Caki2 (cell line): ENCODE data around the gene TOX2. TPM values are rescaled to one million over a fixed set of nuclear protein-coding genes. Genes with fewer than 3 reads are reported as not detected.

Source experiments
- DNase-seq: peaks from one replicate; pipeline ENCODE4 v3.0.0-alpha.2; 2015; ENCODE audit warnings: low read depth
- in situ Hi-C: cut with HindIII; loops from 2 replicates; pipeline ENCODE4 v1.10.0; 2016; ENCODE audit warnings: low sequenced_read_pairs, low pct_unique_long_range_greater_than_20kb, mixed read lengths
- total RNA-seq: library from RNA; depleted of rRNA; stranded (reverse); fragments of >200 nt; shearing (Covaris generic); gene quantifications from 2 replicates; pipeline ENCODE4 v1.2.3, GENCODE V29; 2014; ENCODE audit warnings: low replicate concordance

TOX2 gene
- total RNA-seq, 1 experiment from 2014 or later = not detected

- DNase-seq = no peak
- in situ Hi-C loops = no loop called here
These were observed 105.1 kb downstream of the TOX2 start for GRCh38 chr20:44019638-44020335.

GRCh38 chr20:44020406-44021148 is 105.9 kb downstream of the TOX2 start:
- in situ Hi-C loops = no loop called here
- DNase-seq = no peak

GRCh38 chr20:44021186-44021585 is 106.5 kb downstream of the TOX2 start:
- DNase-seq = no peak
- in situ Hi-C loops = no loop called here

GRCh38 chr20:44021900-44022299 is 107.2 kb downstream of the TOX2 start:
- DNase-seq = no peak
- in situ Hi-C loops = no loop called here

GRCh38 chr20:44022464-44022863 is 107.8 kb downstream of the TOX2 start:
- in situ Hi-C loops = no loop called here
- DNase-seq = no peak

GRCh38 chr20:44023515-44024371 is 109.1 kb downstream of the TOX2 start:
- in situ Hi-C loops = no loop called here
- no peak for DNase-seq

GRCh38 chr20:44024820-44025580 is 110.3 kb downstream of the TOX2 start:
- in situ Hi-C loops = no loop called here
- no peak for DNase-seq

GRCh38 chr20:44025756-44026155 is 111.1 kb downstream of the TOX2 start:
- in situ Hi-C loops = no loop called here
- DNase-seq = no peak

- DNase-seq = no peak
- in situ Hi-C loops = no loop called here
These were observed 112.1 kb downstream of the TOX2 start for GRCh38 chr20:44026647-44027342.

- in situ Hi-C loops = no loop called here
- no peak for DNase-seq
These were observed 112.8 kb downstream of the TOX2 start for GRCh38 chr20:44027343-44028002.

GRCh38 chr20:44028003-44028730 is 113.5 kb downstream of the TOX2 start:
- DNase-seq = no peak
- in situ Hi-C loops = no loop called here

- DNase-seq = no peak
- in situ Hi-C loops = no loop called here
These were observed 114.5 kb downstream of the TOX2 start for GRCh38 chr20:44028868-44029847.

- in situ Hi-C loops = no loop called here
These were observed 115.2 kb downstream of the TOX2 start for GRCh38 chr20:44029848-44030230.

GRCh38 chr20:44030394-44030793 is 115.7 kb downstream of the TOX2 start:
- DNase-seq = no peak
- in situ Hi-C loops = no loop called here

More at GRCh38 chr20:44029848-44030230, 115.2 kb downstream of the TOX2 start:
- no peak for DNase-seq

GRCh38 chr20:44031001-44031574 is 116.4 kb downstream of the TOX2 start:
- in situ Hi-C loops = no loop called here
- DNase-seq = no peak
